ENCODE measurements around the gene CFAP299. TPM values are rescaled to one million over a fixed set of nuclear protein-coding genes. Genes with fewer than 3 reads are reported as not detected.

Gene CFAP299
- total RNA-seq, 2 experiments from 2014 or later = 0.63 to 3.7 TPM

GRCh38 chr4:80608281-80608980 lies 272.9 kb downstream of the CFAP299 start:
- TF ChIP-seq EZH2phosphoT487 (IDR thresholded peaks at IDR 0.05; ENCODE audit: borderline replicate concordance, low read depth, low read length) (no peak), CTCF (conservative IDR thresholded peaks at IDR 0.05; ENCODE audit: low read length) (no peak)
- POLR2A ChIA-PET = interaction anchor here (0.6 to 9.9 kb wide), 15 partner anchors 10 to 428 kb away, joined by 3 to 271 read pairs (median 4); partner anchors contain the start of gene BMP3
- H3K79me2 ChIP-seq (ENCODE audit: insufficient read depth, low read depth, low read length) = no peaks in the 10 kb centered on the region
- no peaks in the 10 kb centered on the region for H4K20me1 ChIP-seq (ENCODE audit: insufficient read depth, low read length)
- intact Hi-C loops (cut with micrococcal nuclease; ENCODE audit: unreplicated experiment) = no loop called here
- no peak for DNase-seq (ENCODE audit: low spot score)
- no TSS peak for BruUV-seq (replicated peaks)
- H3K36me3 ChIP-seq (ENCODE audit: insufficient read depth, low read length) = peaks cover 43% of the 10 kb centered on the region
- H3K4me2 ChIP-seq (ENCODE audit: low read length) = peak overlapping the region; percentile 25; the same call in 1 of the 2 replicates
- peak overlapping the region; percentile 99 for H3K27ac ChIP-seq (ENCODE audit: low read depth, low read length, poor library complexity, severe bottlenecking)
- CTCF ChIA-PET (ENCODE audit: unreplicated experiment) = no interaction called here
- no peaks in the 10 kb centered on the region for H3K9me2 ChIP-seq (ENCODE audit: insufficient read depth, low read length)
- H2AFZ ChIP-seq (ENCODE audit: low read length) = peak overlapping the region; percentile 24; the same call in 1 of the 2 replicates
- peaks cover 35% of the 10 kb centered on the region; the same call in 1 of the 2 replicates for H3K9me3 ChIP-seq (ENCODE audit: low read length)
- peak overlapping the region; percentile 2 for H3K4me3 ChIP-seq (ENCODE audit: low read depth, low read length, poor library complexity, severe bottlenecking)
- peaks cover 69% of the 10 kb centered on the region for H3K4me1 ChIP-seq (ENCODE audit: insufficient read depth, low read length, poor library complexity, severe bottlenecking)

- peak; percentile 67 for DNase-seq (ENCODE audit: low spot score)
- Histone ChIP-seq H3K9me2 (ENCODE audit: insufficient read depth, low read length) (no peaks in the 10 kb centered on the region), H4K20me1 (ENCODE audit: insufficient read depth, low read length) (no peaks in the 10 kb centered on the region), H2AFZ (ENCODE audit: low read length) (no peak overlapping the region; the same call in 1 of the 2 replicates), H3K4me3 (ENCODE audit: low read depth, low read length, poor library complexity, severe bottlenecking) (peak overlapping the region; percentile 42), H3K9me3 (ENCODE audit: low read length) (peaks cover 44% of the 10 kb centered on the region; the same call in 1 of the 2 replicates), H3K4me2 (ENCODE audit: low read length) (peak overlapping the region; percentile 65), H3K4me1 (ENCODE audit: insufficient read depth, low read length, poor library complexity, severe bottlenecking) (peaks cover 72% of the 10 kb centered on the region), H3K36me3 (ENCODE audit: insufficient read depth, low read length) (peaks cover 61% of the 10 kb centered on the region), H3K27ac (ENCODE audit: low read depth, low read length, poor library complexity, severe bottlenecking) (peak overlapping the region; percentile 99), H3K79me2 (ENCODE audit: insufficient read depth, low read depth, low read length) (no peaks in the 10 kb centered on the region)
- intact Hi-C loops (cut with micrococcal nuclease; ENCODE audit: unreplicated experiment) = loop anchor here (2.0 to 5.0 kb wide), 2 partner anchors 103 to 123 kb away; no protein-coding TSS in a partner anchor
- CTCF ChIA-PET (ENCODE audit: unreplicated experiment) = no interaction called here
- TF ChIP-seq EZH2phosphoT487 (IDR thresholded peaks at IDR 0.05; ENCODE audit: borderline replicate concordance, low read depth, low read length) (no peak), CTCF (conservative IDR thresholded peaks at IDR 0.05; ENCODE audit: low read length) (no peak)
- TSS peak; percentile 95 for BruUV-seq (replicated peaks)
- POLR2A ChIA-PET = interaction anchor here (0.6 to 9.9 kb wide), 20 partner anchors 8 to 1288 kb away, joined by 3 to 271 read pairs (median 4); partner anchors contain the start of gene BMP3
Measured at GRCh38 chr4:80610199-80610598, 274.7 kb downstream of the CFAP299 start.
